Activated T-helper 1 cell treated with Interleukin-2 at 50 U/mL for 16 hours (primary cell): ENCODE measurements around the gene NIPBL.
"Not testable (repeated sequence)": the region's sequence is repeated elsewhere in the genome, so short reads cannot be mapped to it uniquely, and the experiment has no call there.

Source experiments
- DNase-seq: peaks from one replicate; pipeline ENCODE4 v3.0.0-alpha.2; 2020; ENCODE audit warnings: low read depth

The NIPBL gene

GRCh38 chr5:36876299-36876964 is at the start of gene NIPBL:
NIPBL (plus strand) TSS chr5:36876769; CDS start chr5:36953697, 76,928 bp downstream.
- DNase-seq, result peak; percentile 84

- DNase-seq, result no peak
Measured at GRCh38 chr5:36832274-36832673, 44.3 kb upstream of the NIPBL start.

- no peak for DNase-seq
Measured at GRCh38 chr5:36836831-36837230, 39.7 kb upstream of the NIPBL start.

GRCh38 chr5:36839489-36840476 is 36.8 kb upstream of the NIPBL start:
- no peak for DNase-seq

- no peak for DNase-seq
Measured at GRCh38 chr5:36841677-36842076, 34.9 kb upstream of the NIPBL start.

GRCh38 chr5:36842087-36842486 is 34.5 kb upstream of the NIPBL start:
- no peak for DNase-seq

GRCh38 chr5:36844305-36844704 is 32.3 kb upstream of the NIPBL start:
- DNase-seq, result no peak

- DNase-seq, result not testable (repeated sequence)
Measured at GRCh38 chr5:36848545-36848944, 28.0 kb upstream of the NIPBL start.

GRCh38 chr5:36852903-36853302 is 23.7 kb upstream of the NIPBL start:
- DNase-seq, result not testable (repeated sequence)

GRCh38 chr5:36854402-36855140 is 22.0 kb upstream of the NIPBL start:
- no peak for DNase-seq

- no peak for DNase-seq
Measured at GRCh38 chr5:36855141-36855495, 21.5 kb upstream of the NIPBL start.

GRCh38 chr5:36861871-36862270 is 14.7 kb upstream of the NIPBL start:
- DNase-seq, result no peak

- DNase-seq, result no peak
Measured at GRCh38 chr5:36870399-36871040, 6.0 kb upstream of the NIPBL start.

- DNase-seq, result no peak
Measured at GRCh38 chr5:36874465-36874864, 2.1 kb upstream of the NIPBL start.

GRCh38 chr5:36875051-36875789 is 1.3 kb upstream of the NIPBL start:
- peak; percentile 27 for DNase-seq

- peak; percentile 67 for DNase-seq
Measured at GRCh38 chr5:36875790-36876298, 725 bp upstream of the NIPBL start.

- DNase-seq, result peak; percentile 41
Measured at GRCh38 chr5:36876965-36877666, 547 bp downstream of the NIPBL start.

GRCh38 chr5:36877667-36878391 is 1.3 kb downstream of the NIPBL start:
- DNase-seq, result no peak

- no peak for DNase-seq
Measured at GRCh38 chr5:36878392-36879082, 2.0 kb downstream of the NIPBL start.
